ENCODE data around the gene FLNC. TPM values are rescaled to one million over a fixed set of nuclear protein-coding genes. Genes with fewer than 3 reads are reported as not detected.

Gene FLNC
- total and polyA plus RNA-seq, 11 donors, result 399 to 3,687 (median 1,170) TPM

DNA sequence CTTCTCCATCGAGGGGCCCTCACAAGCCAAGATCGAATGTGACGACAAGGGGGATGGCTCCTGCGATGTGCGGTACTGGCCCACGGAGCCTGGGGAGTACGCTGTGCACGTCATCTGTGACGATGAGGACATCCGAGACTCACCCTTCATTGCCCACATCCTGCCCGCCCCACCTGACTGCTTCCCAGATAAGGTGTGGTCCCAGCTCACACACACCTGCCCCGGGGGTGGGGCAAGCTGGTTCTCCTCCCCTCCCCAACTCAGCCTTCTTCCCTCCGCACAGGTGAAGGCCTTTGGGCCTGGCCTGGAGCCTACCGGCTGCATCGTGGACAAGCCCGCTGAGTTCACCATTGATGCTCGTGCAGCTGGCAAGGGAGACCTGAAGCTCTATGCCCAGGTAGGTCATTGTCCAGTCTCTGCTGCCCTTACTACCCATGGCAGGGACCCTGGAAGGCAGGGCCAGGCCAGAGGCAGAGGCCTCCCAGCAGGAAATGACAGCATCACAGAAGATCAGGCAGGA lies 11.0 kb downstream of the FLNC start:
- peak in 4 of 5 donors; percentile 7 to 31 (median 28) for DNase-seq

GRCh38 chr7:128841921-128842673 lies 11.9 kb downstream of the FLNC start:
- intact Hi-C loops (cut with DNase I), result no loop called here
- WGBS, 4 donors, result 63 to 69% (median 64%) methylated on average over 25 to 35 of the region's 35 CpGs
- no peaks in the 10 kb centered on the region for H3K27me3 ChIP-seq
- H3K4me3 ChIP-seq, result no peak overlapping the region
- peaks cover 0 to 29% (median 0%) of the 10 kb centered on the region in 12 donors for H3K4me1 ChIP-seq
- peaks cover 0 to 100% (median 96%) of the 10 kb centered on the region in 9 donors for H3K36me3 ChIP-seq
- TF ChIP-seq POLR2A (IDR thresholded peaks at IDR 0.05), result no peak
- TF ChIP-seq CTCF (IDR thresholded peaks at IDR 0.05), result peak; percentile 65 to 84 (median 74)
- H3K9me3 ChIP-seq, result no peaks in the 10 kb centered on the region
- ATAC-seq (peak in 3 of 4 donors; percentile 15 to 27 (median 20)), DNase-seq (peak in 2 of 5 donors; percentile 59 to 78)
- H3K27ac ChIP-seq, result peak overlapping the region in 4 of 12 donors; percentile 4 to 98 (median 32)

More for the DNA sequence above, 11.0 kb downstream of the FLNC start:
- Histone ChIP-seq H3K9me3 (no peaks in the 10 kb centered on the region), H3K27me3 (no peaks in the 10 kb centered on the region), H3K27ac (peak overlapping the region in 4 of 12 donors; percentile 4 to 98 (median 18)), H3K36me3 (peaks cover 0 to 100% (median 95%) of the 10 kb centered on the region in 9 donors), H3K4me3 (no peak overlapping the region), H3K4me1 (peaks cover 0 to 37% (median 8%) of the 10 kb centered on the region in 12 donors)
- 70 to 83% (median 79%) methylated on average over 10 to 17 of the region's 17 CpGs for WGBS, 4 donors
- intact Hi-C loops (cut with DNase I), result no loop called here
- ATAC-seq, result peak in 1 of 4 donors; percentile 0
- TF ChIP-seq CTCF (IDR thresholded peaks at IDR 0.05) (no peak), POLR2A (IDR thresholded peaks at IDR 0.05) (no peak)

- no peak for TF ChIP-seq POLR2A (IDR thresholded peaks at IDR 0.05)
- TF ChIP-seq CTCF (IDR thresholded peaks at IDR 0.05), result no peak
- Histone ChIP-seq H3K27me3 (no peaks in the 10 kb centered on the region), H3K4me3 (no peak overlapping the region), H3K27ac (peak overlapping the region in 2 of 12 donors; percentile 42 to 98), H3K9me3 (no peaks in the 10 kb centered on the region), H3K36me3 (peaks cover 0 to 100% (median 96%) of the 10 kb centered on the region in 9 donors), H3K4me1 (peaks cover 0 to 27% (median 0%) of the 10 kb centered on the region in 12 donors)
- peak in 2 of 5 donors; percentile 29 to 52 for DNase-seq
- ATAC-seq, result no peak
- intact Hi-C loops (cut with DNase I), result no loop called here
- 87 to 94% (median 91%) methylated on average over 14 to 38 of the region's 38 CpGs for WGBS, 4 donors
Observed at GRCh38 chr7:128842674-128843641, 12.8 kb downstream of the FLNC start.

Measured in heart left ventricle (tissue), 16 donors.